CMK (cell line): Measurements from ENCODE around the gene ANXA4.
"Not testable (repeated sequence)": the region's sequence is repeated elsewhere in the genome, so short reads cannot be mapped to it uniquely, and the experiment has no call there.

Experiments used
- DNase-seq: peaks from one replicate; pipeline ENCODE4 v3.0.0-alpha.2; 2010; ENCODE audit warnings: low read depth

The ANXA4 gene

GRCh38 chr2:69755862-69756467, 14.0 kb downstream of the ANXA4 start:
- no peak for DNase-seq

GRCh38 chr2:69762025-69762424, 20.1 kb downstream of the ANXA4 start:
- no peak for DNase-seq

GRCh38 chr2:69762513-69763494, 20.9 kb downstream of the ANXA4 start:
- no peak for DNase-seq

- DNase-seq, result not testable (repeated sequence)
Measured at GRCh38 chr2:69763831-69764230, 21.9 kb downstream of the ANXA4 start.

- DNase-seq, result no peak
Measured at GRCh38 chr2:69764286-69765095, 22.6 kb downstream of the ANXA4 start.

GRCh38 chr2:69765096-69765380, 23.1 kb downstream of the ANXA4 start:
- no peak for DNase-seq

GRCh38 chr2:69766014-69766413, 24.1 kb downstream of the ANXA4 start:
- no peak for DNase-seq

- DNase-seq, result no peak
Measured at GRCh38 chr2:69767034-69767433, 25.1 kb downstream of the ANXA4 start.

- no peak for DNase-seq
Measured at GRCh38 chr2:69768235-69768634, 26.3 kb downstream of the ANXA4 start.

GRCh38 chr2:69768789-69769188, 26.9 kb downstream of the ANXA4 start:
- DNase-seq, result no peak

- DNase-seq, result no peak
Measured at GRCh38 chr2:69769272-69769671, 27.3 kb downstream of the ANXA4 start.

- DNase-seq, result no peak
Measured at GRCh38 chr2:69770193-69770702, 28.3 kb downstream of the ANXA4 start.

GRCh38 chr2:69770747-69771146, 28.8 kb downstream of the ANXA4 start:
- DNase-seq, result no peak

GRCh38 chr2:69771461-69771860, 29.5 kb downstream of the ANXA4 start:
- DNase-seq, result no peak

- no peak for DNase-seq
Measured at GRCh38 chr2:69773206-69773605, 31.3 kb downstream of the ANXA4 start.

- DNase-seq, result not testable (repeated sequence)
Measured at GRCh38 chr2:69774258-69774983, 32.5 kb downstream of the ANXA4 start.

GRCh38 chr2:69774984-69775982, 33.3 kb downstream of the ANXA4 start:
- DNase-seq, result no peak

- no peak for DNase-seq
Measured at GRCh38 chr2:69776886-69777785, 35.2 kb downstream of the ANXA4 start.

GRCh38 chr2:69777786-69778105, 35.8 kb downstream of the ANXA4 start:
- DNase-seq, result no peak
